GM08714 (cell line): Measurements from ENCODE around the gene APOA4.
"Not testable (repeated sequence)": the region's sequence is repeated elsewhere in the genome, so short reads cannot be mapped to it uniquely, and the experiment has no call there.

Source experiments
- H3K4me3 ChIP-seq: fragments of 200-500 bp; sonication (Bioruptor generic); 2 replicates; pipeline ENCODE4 v1.5.1; 2014; ENCODE audit warnings: mild to moderate bottlenecking, low read length, inconsistent platforms
- ZNF274 ChIP-seq: IDR thresholded peaks from 2 replicates; pipeline ENCODE4 v1.6.1; 2012; ENCODE audit warnings: mild to moderate bottlenecking, low read depth, low read length

APOA4 gene

GRCh38 chr11:116838321-116839084 is 15.4 kb upstream of the APOA4 start:
- no peak for TF ChIP-seq ZNF274

GRCh38 chr11:116837231-116838091 is 14.4 kb upstream of the APOA4 start, which contains the start of gene APOA1:
APOA1 (minus strand) TSS chr11:116837622; CDS start chr11:116837387, 235 bp downstream.
- H3K4me3 ChIP-seq = no peak within 1 kb of the TSS
- TF ChIP-seq ZNF274 = no peak

More at GRCh38 chr11:116838321-116839084, 15.4 kb upstream of the APOA4 start:
- H3K4me3 ChIP-seq = no peak overlapping the region

- TF ChIP-seq ZNF274 = no peak
- no peak overlapping the region for H3K4me3 ChIP-seq
Observed at GRCh38 chr11:116836632-116836991, 13.5 kb upstream of the APOA4 start.

GRCh38 chr11:116835791-116836631 is 12.9 kb upstream of the APOA4 start:
- peak overlapping the region; percentile 3; the same call in 1 of the 2 replicates for H3K4me3 ChIP-seq
- TF ChIP-seq ZNF274 = no peak

DNA sequence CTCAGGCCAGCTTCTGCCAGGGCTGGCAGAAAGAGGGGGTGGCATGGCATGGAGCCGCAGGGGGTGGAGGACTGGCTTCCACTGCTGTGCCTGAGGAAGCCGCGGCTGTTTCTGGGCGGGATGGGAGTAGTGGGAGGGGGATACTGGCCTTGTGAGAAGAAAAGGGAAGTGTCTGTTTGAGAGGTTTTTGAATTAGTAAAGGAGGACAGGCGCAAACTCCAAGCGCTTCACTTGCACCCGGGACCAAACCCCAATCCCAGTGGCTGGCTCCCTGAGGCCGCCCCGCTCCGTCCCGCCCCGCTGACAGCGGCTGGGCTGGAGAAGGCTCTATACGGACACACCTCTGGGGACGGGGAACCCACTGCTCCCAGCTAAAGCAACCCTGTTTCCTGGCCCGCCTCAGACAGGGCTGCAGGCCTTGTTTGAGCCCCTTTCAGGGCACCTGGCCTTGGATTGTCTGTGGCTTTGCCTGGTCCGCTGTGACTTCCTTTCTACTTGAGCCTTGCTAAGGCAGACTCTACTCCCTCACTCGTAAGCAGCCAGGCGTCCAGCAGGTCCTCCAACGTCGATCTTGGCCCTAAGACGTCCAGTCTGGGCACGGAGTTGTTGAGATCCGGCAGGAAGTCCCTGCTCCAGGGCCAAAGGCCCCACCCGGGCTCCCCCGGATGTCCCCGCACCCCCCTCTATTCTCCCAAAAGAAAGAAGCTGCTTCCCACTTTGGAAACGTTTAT is 12.1 kb upstream of the APOA4 start:
- H3K4me3 ChIP-seq = peak overlapping the region; percentile 3; the same call in 1 of the 2 replicates
- TF ChIP-seq ZNF274 = no peak

DNA sequence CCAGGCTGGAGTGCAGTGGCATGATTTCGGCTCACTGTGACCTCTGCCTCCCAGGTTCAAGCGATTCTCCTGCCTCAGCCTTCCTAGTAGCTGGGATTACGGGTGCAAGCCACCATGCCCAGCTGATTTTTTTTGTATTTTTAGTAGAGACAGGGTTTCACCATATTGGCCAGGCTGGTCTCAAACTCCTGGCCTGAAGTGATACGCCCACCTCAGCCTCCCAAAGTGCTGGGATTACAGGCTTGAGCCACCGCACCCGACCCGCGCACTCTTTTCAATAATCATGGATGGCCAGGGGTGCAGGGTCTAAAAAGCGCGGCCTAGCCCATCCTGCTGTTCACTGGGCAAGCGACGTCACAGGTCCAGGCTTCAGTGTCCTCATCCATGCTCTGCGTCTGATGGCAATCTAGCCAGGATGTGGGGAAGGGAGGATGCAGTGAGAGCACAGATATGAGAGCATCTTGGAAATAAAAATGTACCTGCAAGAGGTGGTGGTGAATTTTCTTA is 11.5 kb upstream of the APOA4 start:
- not testable (repeated sequence) for H3K4me3 ChIP-seq

DNA sequence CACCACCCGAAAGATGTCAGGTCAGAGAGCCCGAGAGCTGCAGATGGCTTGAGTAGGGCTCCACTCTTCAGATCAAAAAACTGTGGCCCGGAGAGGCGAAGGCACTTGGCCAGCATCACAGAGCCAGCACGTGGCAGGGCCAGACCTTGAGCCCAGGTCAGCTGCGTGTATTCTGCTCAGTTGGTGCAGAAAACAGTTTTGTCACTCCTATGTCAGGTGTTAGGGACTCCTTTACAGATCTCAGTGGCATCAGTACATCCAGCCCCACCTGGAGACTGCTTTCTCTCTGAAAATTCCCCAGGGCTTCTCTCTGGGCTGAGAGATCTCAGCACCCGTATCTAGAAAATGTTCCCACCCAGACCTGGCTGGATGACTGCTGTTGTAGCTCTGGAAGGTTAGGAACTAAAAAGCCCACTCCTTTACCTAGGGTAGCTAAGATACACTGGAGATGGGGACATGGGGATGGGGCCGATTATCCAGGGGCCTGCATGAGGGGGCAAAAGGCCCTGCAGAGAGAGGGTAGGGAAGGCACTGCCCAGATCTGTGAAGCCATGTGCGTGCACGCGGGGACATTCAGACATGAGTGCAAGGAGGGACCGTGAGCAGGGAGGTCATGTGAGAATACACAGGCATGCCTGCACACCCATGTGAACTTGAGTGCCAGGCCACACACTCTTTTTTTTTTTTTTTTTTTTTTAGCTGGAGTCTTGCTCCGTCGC is 10.9 kb upstream of the APOA4 start:
- no peak for TF ChIP-seq ZNF274
- H3K4me3 ChIP-seq = no peak overlapping the region

- H3K4me3 ChIP-seq = no peak overlapping the region
- TF ChIP-seq ZNF274 = no peak
Observed at GRCh38 chr11:116833491-116833815, 10.3 kb upstream of the APOA4 start.

GRCh38 chr11:116832350-116833290 is 9.5 kb upstream of the APOA4 start:
- TF ChIP-seq ZNF274 = no peak
- no peak overlapping the region for H3K4me3 ChIP-seq

DNA sequence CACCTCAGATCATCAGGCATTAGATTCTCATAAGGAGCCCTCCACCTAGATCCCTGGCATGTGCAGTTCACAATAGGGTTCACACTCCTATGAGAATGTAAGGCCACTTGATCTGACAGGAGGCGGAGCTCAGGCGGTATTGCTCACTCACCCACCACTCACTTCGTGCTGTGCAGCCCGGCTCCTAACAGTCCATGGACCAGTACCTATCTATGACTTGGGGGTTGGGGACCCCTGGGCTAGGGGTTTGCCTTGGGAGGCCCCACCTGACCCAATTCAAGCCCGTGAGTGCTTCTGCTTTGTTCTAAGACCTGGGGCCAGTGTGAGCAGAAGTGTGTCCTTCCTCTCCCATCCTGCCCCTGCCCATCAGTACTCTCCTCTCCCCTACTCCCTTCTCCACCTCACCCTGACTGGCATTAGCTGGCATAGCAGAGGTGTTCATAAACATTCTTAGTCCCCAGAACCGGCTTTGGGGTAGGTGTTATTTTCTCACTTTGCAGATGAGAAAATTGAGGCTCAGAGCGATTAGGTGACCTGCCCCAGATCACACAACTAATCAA is 8.8 kb upstream of the APOA4 start:
- no peak for TF ChIP-seq ZNF274
- H3K4me3 ChIP-seq = no peak overlapping the region

GRCh38 chr11:116830184-116830912 is 7.2 kb upstream of the APOA4 start:
- no peak for TF ChIP-seq ZNF274
- H3K4me3 ChIP-seq = no peak overlapping the region
